Ovary (tissue), 9 donors: ENCODE data around the gene HPCAL4. TPM values are rescaled to one million over a fixed set of nuclear protein-coding genes. Genes with fewer than 3 reads are reported as not detected.

Experiments used
- DNase-seq, 5 donors: peaks; one replicate each; pipeline ENCODE4 v3.0.0-alpha.2; 2019 to 2020
- H3K27ac ChIP-seq, 2 donors: fragments of 200-600 bp; one replicate each; pipeline versions ENCODE4 v1.5.1 to v1.8.0; 2019 to 2022
- H3K27me3 ChIP-seq: fragments of 200-600 bp; one replicate; pipeline ENCODE4 v1.8.0; 2022
- H3K36me3 ChIP-seq: fragments of 200-600 bp; sonication (generic); one replicate; pipeline ENCODE4 v1.5.1; 2019
- H3K4me1 ChIP-seq: one replicate; pipeline ENCODE4 v1.8.1; 2013; ENCODE audit warnings: mild to moderate bottlenecking, moderate library complexity; ENCODE audit not compliant: insufficient read depth
- H3K4me3 ChIP-seq: fragments of 200-600 bp; sonication (generic); one replicate; pipeline ENCODE4 v1.5.1; 2017
- H3K9me3 ChIP-seq, 2 donors: fragments of 200-600 bp in 1 of 2; sonication (generic) in 1 of 2; one replicate each; pipeline versions ENCODE4 v1.5.1 to v1.8.1; 2013 to 2019; ENCODE audit warnings: mild to moderate bottlenecking in 1 of 2, moderate library complexity in 1 of 2
- CTCF ChIP-seq, 3 donors: fragments of 450-650 bp in 2 of 3; fragments of 200-600 bp in 1 of 3; IDR thresholded peaks; one replicate each; pipeline versions ENCODE4 v1.5.1 to v1.8.0; 2016 to 2022; ENCODE audit warnings: antibody characterized with exemption in 3 of 3, mild to moderate bottlenecking in 1 of 3
- EP300 ChIP-seq: sonication (generic); formaldehyde crosslinking; IDR thresholded peaks from one replicate; pipeline ENCODE4 v1.6.1; 2017; ENCODE audit warnings: antibody characterized with exemption
- POLR2A ChIP-seq: fragments of 450-650 bp; IDR thresholded peaks from one replicate; pipeline ENCODE4 v1.6.1; 2017; ENCODE audit warnings: antibody characterized with exemption, mild to moderate bottlenecking, moderate library complexity
- WGBS, 3 donors: extraction: QIAGEN DNeasy Blood & Tissue Kit in 1 of 3; methylation state at CpG; one replicate each; pipeline versions ENCODE4 v1.1.5 to v1.1.7; 2013 to 2017; 5-methylcytosine and 5-hydroxymethylcytosine counted together
- intact Hi-C, 4 donors: fragments of 100-400 bp; cut with DNase I; formaldehyde crosslinking; loops; one replicate each; pipeline versions ENCODE4 v1.11.0 to v1.15.1; 2022 to 2023
- polyA plus RNA-seq, 2 donors: library from polyadenylated mRNA; stranded (reverse); fragments of 200-250 nt in 1 of 2; fragments of 350-450 nt in 1 of 2; fragmentation: Illumina TruSeq in 1 of 2; extraction: RNeasy Lipid Tissue Mini Kit (QIAGEN cat#74804) in 1 of 2; gene quantifications; one replicate each; pipeline ENCODE4 v1.2.3, GENCODE V29; 2013 to 2014
- total RNA-seq, 7 donors: library from RNA; depleted of rRNA in 2 of 7; stranded (reverse); fragments of >200 nt in 2 of 7; fragmentation: NEBNext Ultra II Directional in 3 of 7; extraction: Animal tissue kit (Norgen Biotek cat#: 25700) in 3 of 7; gene quantifications; one replicate each; pipeline versions ENCODE4 v1.1.0 to v1.2.4, GENCODE V29; 2016 to 2023
- donor health status: DM: no; HTN: no; CAD: no; lungs with moderate emphysema.
- donor health status: DM: no; HTN: no; CAD: no.
- donor health status: Bipolar disorder and iron deficiency.
- donor health status: DM: yes; HTN: yes; CAD: no.
- donor health status: DM: no; HTN: no; CAD: no.
- donor health status: DM: yes; HTN: yes; CAD: no.

Gene HPCAL4
- total and polyA plus RNA-seq, 9 donors = 0.88 to 11.1 (median 3.1) TPM

- Histone ChIP-seq H3K27ac (peak overlapping the region; percentile 16 to 61), H3K4me3 (no peak overlapping the region), H3K36me3 (no peaks in the 10 kb centered on the region), H3K9me3 (no peaks in the 10 kb centered on the region), H3K27me3 (no peaks in the 10 kb centered on the region), H3K4me1 (peaks cover 17% of the 10 kb centered on the region)
- no peak for DNase-seq
- no peak for TF ChIP-seq POLR2A
- TF ChIP-seq EP300 = no peak
- TF ChIP-seq CTCF (IDR thresholded peaks at IDR 0.05) = no peak
- 61 to 81% (median 77%) methylated on average over 3 of the region's 3 CpGs for WGBS, 3 donors
- intact Hi-C loops = no loop called here
Observed at GRCh38 chr1:39647247-39647646, 44.0 kb downstream of the HPCAL4 start.

GRCh38 chr1:39646232-39647081 lies 44.8 kb downstream of the HPCAL4 start:
- Histone ChIP-seq H3K9me3 (no peaks in the 10 kb centered on the region), H3K36me3 (no peaks in the 10 kb centered on the region), H3K4me3 (no peak overlapping the region), H3K27me3 (no peaks in the 10 kb centered on the region), H3K4me1 (peaks cover 17% of the 10 kb centered on the region), H3K27ac (peak overlapping the region; percentile 16 to 61)
- TF ChIP-seq EP300 (no peak), CTCF (IDR thresholded peaks at IDR 0.05) (no peak), POLR2A (no peak)
- 3 to 12% (median 8%) methylated on average over 12 of the region's 12 CpGs for WGBS, 3 donors
- intact Hi-C loops = no loop called here
- peak; percentile 71 to 92 (median 84) for DNase-seq

- no peaks in the 10 kb centered on the region for H3K9me3 ChIP-seq
- H3K4me1 ChIP-seq = peaks cover 17% of the 10 kb centered on the region
- 67 to 86% (median 78%) methylated on average over 3 of the region's 3 CpGs for WGBS, 3 donors
- no peak overlapping the region for H3K4me3 ChIP-seq
- TF ChIP-seq POLR2A (no peak), EP300 (no peak), CTCF (IDR thresholded peaks at IDR 0.05) (no peak)
- H3K36me3 ChIP-seq = no peaks in the 10 kb centered on the region
- no peak for DNase-seq
- no peaks in the 10 kb centered on the region for H3K27me3 ChIP-seq
- H3K27ac ChIP-seq = peak overlapping the region in 1 of 2 donors; percentile 61
- intact Hi-C loops = no loop called here
Observed at GRCh38 chr1:39645411-39646043, 45.7 kb downstream of the HPCAL4 start.

- Histone ChIP-seq H3K36me3 (no peaks in the 10 kb centered on the region), H3K27ac (no peak overlapping the region), H3K4me1 (peaks cover 17% of the 10 kb centered on the region), H3K4me3 (no peak overlapping the region), H3K9me3 (no peaks in the 10 kb centered on the region), H3K27me3 (no peaks in the 10 kb centered on the region)
- intact Hi-C loops = no loop called here
- no peak for TF ChIP-seq POLR2A
- no peak for TF ChIP-seq EP300
- no peak for TF ChIP-seq CTCF (IDR thresholded peaks at IDR 0.05)
- WGBS, 3 donors = 97 to 100% (median 98%) methylated on average over 3 of the region's 3 CpGs
- no peak for DNase-seq
Observed at GRCh38 chr1:39643705-39644104, 47.5 kb downstream of the HPCAL4 start.
